ENCODE results near the gene SH3PXD2A.

DNA sequence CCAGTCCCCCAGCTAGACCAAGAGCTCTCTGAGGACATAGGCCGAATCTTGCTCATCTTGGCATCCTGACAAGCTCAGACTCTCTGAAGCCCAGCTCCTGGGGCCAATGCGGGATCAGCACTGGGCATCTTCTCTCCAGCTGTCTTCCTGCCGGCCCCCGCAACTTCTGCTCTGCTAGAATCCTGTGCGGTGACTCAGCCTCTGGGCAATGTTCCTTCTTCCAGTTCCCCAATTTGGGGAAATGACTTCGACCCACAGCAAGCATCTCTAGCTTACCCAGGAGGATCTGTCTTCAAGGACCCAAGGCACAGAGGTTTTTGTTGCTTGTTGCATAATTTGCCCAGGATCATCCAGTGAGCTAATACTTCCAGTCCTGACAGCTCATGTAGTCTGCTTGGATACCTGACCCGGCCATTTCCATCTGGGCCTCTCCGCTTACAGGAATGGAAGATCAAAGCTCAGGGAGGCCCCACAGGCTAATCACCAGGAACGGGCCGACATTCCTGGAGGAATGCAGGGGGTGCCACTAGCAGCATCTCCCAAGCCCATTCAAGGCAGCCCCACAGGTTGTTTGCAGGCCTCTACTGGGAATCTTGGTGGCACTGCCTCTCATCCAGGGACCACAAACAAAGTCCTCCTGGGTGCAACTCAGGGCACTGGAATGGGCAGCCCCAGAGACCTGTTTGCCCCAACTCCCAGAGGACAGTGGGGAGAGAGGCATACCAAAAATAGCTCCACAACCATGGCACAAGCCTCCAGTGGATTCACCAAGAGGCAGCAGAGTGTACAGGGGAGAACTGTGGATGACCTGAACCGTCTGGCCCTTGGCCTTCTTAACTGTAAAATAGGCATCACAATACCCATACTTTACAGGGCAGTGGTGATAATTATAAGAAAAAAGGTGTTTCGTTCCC lies 210.0 kb downstream of the SH3PXD2A start:
- no peak for TF ChIP-seq POLR2A (IDR thresholded peaks at IDR 0.05)
- TF ChIP-seq, protein P1, sequence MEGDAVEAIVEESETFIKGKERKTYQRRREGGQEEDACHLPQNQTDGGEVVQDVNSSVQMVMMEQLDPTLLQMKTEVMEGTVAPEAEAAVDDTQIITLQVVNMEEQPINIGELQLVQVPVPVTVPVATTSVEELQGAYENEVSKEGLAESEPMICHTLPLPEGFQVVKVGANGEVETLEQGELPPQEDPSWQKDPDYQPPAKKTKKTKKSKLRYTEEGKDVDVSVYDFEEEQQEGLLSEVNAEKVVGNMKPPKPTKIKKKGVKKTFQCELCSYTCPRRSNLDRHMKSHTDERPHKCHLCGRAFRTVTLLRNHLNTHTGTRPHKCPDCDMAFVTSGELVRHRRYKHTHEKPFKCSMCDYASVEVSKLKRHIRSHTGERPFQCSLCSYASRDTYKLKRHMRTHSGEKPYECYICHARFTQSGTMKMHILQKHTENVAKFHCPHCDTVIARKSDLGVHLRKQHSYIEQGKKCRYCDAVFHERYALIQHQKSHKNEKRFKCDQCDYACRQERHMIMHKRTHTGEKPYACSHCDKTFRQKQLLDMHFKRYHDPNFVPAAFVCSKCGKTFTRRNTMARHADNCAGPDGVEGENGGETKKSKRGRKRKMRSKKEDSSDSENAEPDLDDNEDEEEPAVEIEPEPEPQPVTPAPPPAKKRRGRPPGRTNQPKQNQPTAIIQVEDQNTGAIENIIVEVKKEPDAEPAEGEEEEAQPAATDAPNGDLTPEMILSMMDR (IDR thresholded peaks at IDR 0.05) = no peak
